Ovary (tissue), 3 donors: ENCODE measurements around the gene IQGAP2.

ENCODE experiments used
- POLR2A ChIP-seq: fragments of 450-650 bp; IDR thresholded peaks from one replicate; pipeline ENCODE4 v1.6.1; 2017; ENCODE audit warnings: antibody characterized with exemption, mild to moderate bottlenecking, moderate library complexity
- TF ChIP-seq, protein P1 (sequence below), 3 donors: fragments of 450-650 bp in 2 of 3; fragments of 200-600 bp in 1 of 3; IDR thresholded peaks; one replicate each; pipeline versions ENCODE4 v1.5.1 to v1.8.0; 2016 to 2022; ENCODE audit warnings: antibody characterized with exemption in 3 of 3, mild to moderate bottlenecking in 1 of 3
- donor health status: DM: no; HTN: no; CAD: no.

DNA sequence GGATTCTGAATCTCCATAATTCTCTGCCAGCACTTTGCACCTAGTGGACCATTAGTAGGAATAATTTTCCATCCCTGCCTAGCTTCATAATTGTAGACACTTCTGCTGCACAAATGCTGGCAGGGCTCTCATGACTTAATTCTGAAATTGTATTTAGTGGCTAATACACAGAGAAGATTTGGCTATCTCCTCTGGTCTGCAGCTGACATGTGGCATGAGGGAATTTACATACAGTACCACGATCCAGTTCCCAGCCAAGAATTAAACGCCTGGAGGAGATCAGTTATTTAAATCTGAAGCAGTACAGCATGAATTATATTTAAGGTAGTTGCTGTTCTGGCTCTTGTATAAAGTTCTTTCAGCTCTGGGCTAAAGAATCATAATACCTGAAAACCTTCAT, 46.5 kb downstream of the IQGAP2 start:
- TF ChIP-seq, protein P1, sequence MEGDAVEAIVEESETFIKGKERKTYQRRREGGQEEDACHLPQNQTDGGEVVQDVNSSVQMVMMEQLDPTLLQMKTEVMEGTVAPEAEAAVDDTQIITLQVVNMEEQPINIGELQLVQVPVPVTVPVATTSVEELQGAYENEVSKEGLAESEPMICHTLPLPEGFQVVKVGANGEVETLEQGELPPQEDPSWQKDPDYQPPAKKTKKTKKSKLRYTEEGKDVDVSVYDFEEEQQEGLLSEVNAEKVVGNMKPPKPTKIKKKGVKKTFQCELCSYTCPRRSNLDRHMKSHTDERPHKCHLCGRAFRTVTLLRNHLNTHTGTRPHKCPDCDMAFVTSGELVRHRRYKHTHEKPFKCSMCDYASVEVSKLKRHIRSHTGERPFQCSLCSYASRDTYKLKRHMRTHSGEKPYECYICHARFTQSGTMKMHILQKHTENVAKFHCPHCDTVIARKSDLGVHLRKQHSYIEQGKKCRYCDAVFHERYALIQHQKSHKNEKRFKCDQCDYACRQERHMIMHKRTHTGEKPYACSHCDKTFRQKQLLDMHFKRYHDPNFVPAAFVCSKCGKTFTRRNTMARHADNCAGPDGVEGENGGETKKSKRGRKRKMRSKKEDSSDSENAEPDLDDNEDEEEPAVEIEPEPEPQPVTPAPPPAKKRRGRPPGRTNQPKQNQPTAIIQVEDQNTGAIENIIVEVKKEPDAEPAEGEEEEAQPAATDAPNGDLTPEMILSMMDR (IDR thresholded peaks at IDR 0.05), result no peak
- TF ChIP-seq POLR2A, result no peak
